HG02852 (cell line): Measurements from ENCODE around the gene SYNE1.
A peak's percentile ranks its signal among the peaks of the same experiment; 100 is the strongest.
"Not testable (repeated sequence)": the region's sequence is repeated elsewhere in the genome, so short reads cannot be mapped to it uniquely, and the experiment has no call there.

ENCODE experiments used
- ATAC-seq: cut with Tn5 transposase; IDR thresholded peaks from one replicate; pipeline ENCODE4 v1.9.1; 2021; ENCODE audit warnings: mild to moderate bottlenecking, moderate library complexity; ENCODE audit not compliant: unreplicated experiment

Gene SYNE1

GRCh38 chr6:152328200-152328599 lies 309.0 kb downstream of the SYNE1 start:
- not testable (repeated sequence) for ATAC-seq

GRCh38 chr6:152323376-152323775 lies 313.8 kb downstream of the SYNE1 start:
- ATAC-seq, result no peak

- ATAC-seq, result no peak
Observed at GRCh38 chr6:152318278-152318677, 318.9 kb downstream of the SYNE1 start.

GRCh38 chr6:152316024-152316423 lies 321.1 kb downstream of the SYNE1 start:
- no peak for ATAC-seq

GRCh38 chr6:152314483-152314832 lies 322.7 kb downstream of the SYNE1 start:
- no peak for ATAC-seq

GRCh38 chr6:152313542-152314482 lies 323.4 kb downstream of the SYNE1 start:
- ATAC-seq, result no peak

GRCh38 chr6:152312434-152312833 lies 324.7 kb downstream of the SYNE1 start:
- no peak for ATAC-seq

- no peak for ATAC-seq
Observed at GRCh38 chr6:152310371-152310954, 326.7 kb downstream of the SYNE1 start.

GRCh38 chr6:152309648-152310047 lies 327.5 kb downstream of the SYNE1 start:
- peak; percentile 53 for ATAC-seq

- no peak for ATAC-seq
Observed at GRCh38 chr6:152309006-152309405, 328.2 kb downstream of the SYNE1 start.

GRCh38 chr6:152308306-152308705 lies 328.9 kb downstream of the SYNE1 start:
- ATAC-seq, result no peak

- no peak for ATAC-seq
Observed at GRCh38 chr6:152305672-152306071, 331.5 kb downstream of the SYNE1 start.

GRCh38 chr6:152301765-152302568 lies 335.2 kb downstream of the SYNE1 start:
- peak; percentile 90 for ATAC-seq

- peak; percentile 29 for ATAC-seq
Observed at GRCh38 chr6:152301021-152301764, 336.0 kb downstream of the SYNE1 start.

- no peak for ATAC-seq
Observed at GRCh38 chr6:152300517-152300916, 336.6 kb downstream of the SYNE1 start.

GRCh38 chr6:152298848-152299735 lies 338.1 kb downstream of the SYNE1 start:
- ATAC-seq, result no peak

- no peak for ATAC-seq
Observed at GRCh38 chr6:152298055-152298647, 339.0 kb downstream of the SYNE1 start.

GRCh38 chr6:152296648-152297376 lies 340.4 kb downstream of the SYNE1 start:
- ATAC-seq, result no peak

GRCh38 chr6:152295920-152296319 lies 341.2 kb downstream of the SYNE1 start:
- no peak for ATAC-seq
